Measurements from ENCODE around the gene RIOK2.

RIOK2 gene

DNA sequence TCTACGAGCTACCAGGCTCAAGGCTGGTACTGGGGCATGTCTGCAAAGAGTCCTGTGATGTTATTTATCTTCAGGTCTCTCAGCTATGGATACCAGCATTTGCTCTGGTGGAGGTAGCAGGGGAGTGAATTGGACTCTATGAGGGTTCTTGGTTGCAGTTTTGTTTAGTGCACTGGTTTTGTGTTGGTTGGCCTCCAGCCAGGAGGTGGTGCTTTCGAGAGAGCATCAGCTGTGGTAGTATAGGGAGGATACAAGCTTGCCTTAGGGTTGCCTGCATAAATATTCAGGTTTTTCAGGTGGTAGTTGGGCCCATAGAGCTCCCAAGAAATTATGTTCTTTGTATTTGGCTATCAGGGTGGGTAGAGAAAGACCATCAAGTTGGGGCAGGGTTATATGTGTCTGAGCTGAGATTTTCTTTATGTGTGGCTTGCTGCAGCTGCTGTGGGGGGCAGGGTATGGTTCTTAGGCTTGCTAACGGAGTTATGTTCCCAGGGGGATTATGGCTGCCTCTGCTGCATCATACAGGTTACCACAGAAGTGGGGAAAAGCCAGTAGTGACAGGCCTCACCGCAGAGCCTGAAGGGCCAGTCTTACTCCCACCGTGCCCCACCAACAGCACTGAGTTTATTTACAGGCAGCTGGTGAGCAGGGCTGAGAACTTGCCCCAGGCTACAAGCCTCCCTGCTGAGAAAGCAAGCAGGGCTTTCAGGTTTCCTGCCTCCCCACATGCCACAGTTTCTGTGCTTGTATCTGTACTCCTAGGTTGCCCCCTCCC is 9.7 kb upstream of the RIOK2 start (continued):
- no peak for TF ChIP-seq ZBTB49 (tag by site-specific recombination; IDR thresholded peaks at IDR 0.05; ENCODE audit: low read depth)
- no peak for TF ChIP-seq ZNF558 (tag by site-specific recombination; IDR thresholded peaks at IDR 0.05)
- TF ChIP-seq ZNF549 (tag by site-specific recombination; IDR thresholded peaks at IDR 0.05): no peak
- peak; percentile 38; the same call in 1 of the 2 replicates for TF ChIP-seq OSR2 (tag by site-specific recombination; IDR thresholded peaks at IDR 0.05)
- TF ChIP-seq ZNF510 (tag by site-specific recombination; IDR thresholded peaks at IDR 0.05; ENCODE audit: insufficient replicate concordance): peak; percentile 95
- no peak for TF ChIP-seq ZNF114 (tag by site-specific recombination; IDR thresholded peaks at IDR 0.05)
- TF ChIP-seq HIC1 (tag by site-specific recombination; IDR thresholded peaks at IDR 0.05): no peak
- TF ChIP-seq ZNF132 (tag by site-specific recombination; IDR thresholded peaks at IDR 0.05; ENCODE audit: borderline replicate concordance): no peak
- TF ChIP-seq EGR2 (tag by site-specific recombination; IDR thresholded peaks at IDR 0.05; ENCODE audit: low read depth): no peak
- peak; percentile 83; the same call in 1 of the 2 replicates for TF ChIP-seq TRIM28 (IDR thresholded peaks at IDR 0.05; ENCODE audit: borderline replicate concordance, low read length)
- no peak for TF ChIP-seq ZNF280C (tag by site-specific recombination; IDR thresholded peaks at IDR 0.05)
- TF ChIP-seq BCL6B (tag by site-specific recombination; IDR thresholded peaks at IDR 0.05): no peak
- peak; percentile 51; the same call in 1 of the 2 replicates for TF ChIP-seq SCRT2 (tag by site-specific recombination; IDR thresholded peaks at IDR 0.05)
- no peak for TF ChIP-seq HOXC10 (CRISPR knock-in tag; IDR thresholded peaks at IDR 0.05)
- peak; percentile 60 for TF ChIP-seq SETDB1 (IDR thresholded peaks at IDR 0.05; ENCODE audit: insufficient read length, low read length)
- TF ChIP-seq ZNF341 (tag by site-specific recombination; IDR thresholded peaks at IDR 0.05; ENCODE audit: low read depth): peak; percentile 49
- 0 out of 2 replicates have a peak, but pooled peaks have one; percentile 13 for TF ChIP-seq ZSCAN30 (tag by site-specific recombination; IDR thresholded peaks at IDR 0.05)
- no peak for TF ChIP-seq REPIN1 (tag by site-specific recombination; IDR thresholded peaks at IDR 0.05; ENCODE audit: low read depth)
- TF ChIP-seq, protein P1, sequence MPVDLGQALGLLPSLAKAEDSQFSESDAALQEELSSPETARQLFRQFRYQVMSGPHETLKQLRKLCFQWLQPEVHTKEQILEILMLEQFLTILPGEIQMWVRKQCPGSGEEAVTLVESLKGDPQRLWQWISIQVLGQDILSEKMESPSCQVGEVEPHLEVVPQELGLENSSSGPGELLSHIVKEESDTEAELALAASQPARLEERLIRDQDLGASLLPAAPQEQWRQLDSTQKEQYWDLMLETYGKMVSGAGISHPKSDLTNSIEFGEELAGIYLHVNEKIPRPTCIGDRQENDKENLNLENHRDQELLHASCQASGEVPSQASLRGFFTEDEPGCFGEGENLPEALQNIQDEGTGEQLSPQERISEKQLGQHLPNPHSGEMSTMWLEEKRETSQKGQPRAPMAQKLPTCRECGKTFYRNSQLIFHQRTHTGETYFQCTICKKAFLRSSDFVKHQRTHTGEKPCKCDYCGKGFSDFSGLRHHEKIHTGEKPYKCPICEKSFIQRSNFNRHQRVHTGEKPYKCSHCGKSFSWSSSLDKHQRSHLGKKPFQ (tag by site-specific recombination; IDR thresholded peaks at IDR 0.05): peak; percentile 59; the same call in 1 of the 2 replicates
- TF ChIP-seq KLF7 (tag by site-specific recombination; IDR thresholded peaks at IDR 0.05; ENCODE audit: borderline replicate concordance): no peak
- TF ChIP-seq, protein P2, sequence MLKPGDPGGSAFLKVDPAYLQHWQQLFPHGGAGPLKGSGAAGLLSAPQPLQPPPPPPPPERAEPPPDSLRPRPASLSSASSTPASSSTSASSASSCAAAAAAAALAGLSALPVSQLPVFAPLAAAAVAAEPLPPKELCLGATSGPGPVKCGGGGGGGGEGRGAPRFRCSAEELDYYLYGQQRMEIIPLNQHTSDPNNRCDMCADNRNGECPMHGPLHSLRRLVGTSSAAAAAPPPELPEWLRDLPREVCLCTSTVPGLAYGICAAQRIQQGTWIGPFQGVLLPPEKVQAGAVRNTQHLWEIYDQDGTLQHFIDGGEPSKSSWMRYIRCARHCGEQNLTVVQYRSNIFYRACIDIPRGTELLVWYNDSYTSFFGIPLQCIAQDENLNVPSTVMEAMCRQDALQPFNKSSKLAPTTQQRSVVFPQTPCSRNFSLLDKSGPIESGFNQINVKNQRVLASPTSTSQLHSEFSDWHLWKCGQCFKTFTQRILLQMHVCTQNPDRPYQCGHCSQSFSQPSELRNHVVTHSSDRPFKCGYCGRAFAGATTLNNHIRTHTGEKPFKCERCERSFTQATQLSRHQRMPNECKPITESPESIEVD (tag by site-specific recombination; IDR thresholded peaks at IDR 0.05): 0 out of 2 replicates have a peak, but pooled peaks have one; percentile 20
- TF ChIP-seq WT1 (tag by site-specific recombination; IDR thresholded peaks at IDR 0.05): peak; percentile 82
- TF ChIP-seq, protein P3, sequence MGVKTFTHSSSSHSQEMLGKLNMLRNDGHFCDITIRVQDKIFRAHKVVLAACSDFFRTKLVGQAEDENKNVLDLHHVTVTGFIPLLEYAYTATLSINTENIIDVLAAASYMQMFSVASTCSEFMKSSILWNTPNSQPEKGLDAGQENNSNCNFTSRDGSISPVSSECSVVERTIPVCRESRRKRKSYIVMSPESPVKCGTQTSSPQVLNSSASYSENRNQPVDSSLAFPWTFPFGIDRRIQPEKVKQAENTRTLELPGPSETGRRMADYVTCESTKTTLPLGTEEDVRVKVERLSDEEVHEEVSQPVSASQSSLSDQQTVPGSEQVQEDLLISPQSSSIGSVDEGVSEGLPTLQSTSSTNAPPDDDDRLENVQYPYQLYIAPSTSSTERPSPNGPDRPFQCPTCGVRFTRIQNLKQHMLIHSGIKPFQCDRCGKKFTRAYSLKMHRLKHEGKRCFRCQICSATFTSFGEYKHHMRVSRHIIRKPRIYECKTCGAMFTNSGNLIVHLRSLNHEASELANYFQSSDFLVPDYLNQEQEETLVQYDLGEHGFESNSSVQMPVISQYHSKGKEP (tag by site-specific recombination; IDR thresholded peaks at IDR 0.05): 0 out of 2 replicates have a peak, but pooled peaks have one; percentile 4
- no peak for TF ChIP-seq ZNF768 (tag by site-specific recombination; IDR thresholded peaks at IDR 0.05)
- no peak for TF ChIP-seq ZNF19 (tag by site-specific recombination; IDR thresholded peaks at IDR 0.05; ENCODE audit: low read depth)

All from HEK293 (cell line).